Coronary artery (tissue), 2 donors: Measurements from ENCODE around the gene CDH24.

Experiments
- DNase-seq: peaks from one replicate; pipeline ENCODE4 v3.0.0-alpha.2; 2017; ENCODE audit warnings: low spot score
- H3K27ac ChIP-seq, 2 donors: fragments of 200-600 bp; sonication (generic); one replicate each; pipeline ENCODE4 v1.5.1; 2016 to 2019
- H3K4me3 ChIP-seq: fragments of 200-600 bp; sonication (generic); 2 replicates; pipeline ENCODE4 v1.5.1; 2016; ENCODE audit warnings: mild to moderate bottlenecking, moderate library complexity
- TF ChIP-seq, protein P1 (sequence below): fragments of 200-600 bp; sonication (generic); IDR thresholded peaks from one replicate; pipeline ENCODE4 v1.5.1; 2019; ENCODE audit warnings: antibody characterized with exemption

Gene CDH24

DNA sequence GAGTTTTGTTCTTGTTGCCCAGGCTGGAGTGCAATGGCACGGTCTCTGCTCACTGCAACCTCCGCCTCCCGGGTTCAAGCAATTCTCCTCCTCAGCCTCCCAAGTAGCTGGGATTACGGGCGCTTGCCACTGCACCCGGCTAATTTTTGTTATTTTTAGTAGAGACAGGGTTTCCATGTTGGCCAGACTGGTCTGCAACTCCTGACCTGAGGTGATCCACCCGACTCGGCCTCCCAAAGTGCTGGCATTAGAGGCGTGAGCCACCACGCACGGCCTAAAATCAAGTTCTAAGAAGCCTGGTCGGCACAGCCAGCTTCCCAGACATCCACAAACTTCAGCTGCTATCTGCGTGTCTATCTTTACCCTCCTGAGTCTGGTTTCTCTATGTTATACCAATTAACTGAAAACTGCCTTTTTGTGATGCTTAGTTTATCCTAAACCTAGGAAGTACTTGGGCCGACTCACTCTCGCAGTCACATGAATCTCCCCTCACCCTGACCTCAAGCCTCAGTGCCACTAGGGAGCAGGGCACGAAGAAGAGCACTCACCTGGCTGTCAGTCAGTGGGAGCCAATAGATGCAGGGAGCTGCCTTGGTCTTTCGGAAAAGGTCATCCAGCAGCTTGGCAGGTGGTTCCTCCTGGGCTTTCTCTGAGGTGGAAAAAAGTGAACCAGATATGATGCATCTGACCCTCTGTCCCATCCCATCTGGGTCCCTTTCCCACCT is 3.4 kb upstream of the CDH24 start:
- no peak overlapping the region for H3K4me3 ChIP-seq
- peak; percentile 71 for DNase-seq
- no peak overlapping the region for H3K27ac ChIP-seq
- TF ChIP-seq, protein P1, sequence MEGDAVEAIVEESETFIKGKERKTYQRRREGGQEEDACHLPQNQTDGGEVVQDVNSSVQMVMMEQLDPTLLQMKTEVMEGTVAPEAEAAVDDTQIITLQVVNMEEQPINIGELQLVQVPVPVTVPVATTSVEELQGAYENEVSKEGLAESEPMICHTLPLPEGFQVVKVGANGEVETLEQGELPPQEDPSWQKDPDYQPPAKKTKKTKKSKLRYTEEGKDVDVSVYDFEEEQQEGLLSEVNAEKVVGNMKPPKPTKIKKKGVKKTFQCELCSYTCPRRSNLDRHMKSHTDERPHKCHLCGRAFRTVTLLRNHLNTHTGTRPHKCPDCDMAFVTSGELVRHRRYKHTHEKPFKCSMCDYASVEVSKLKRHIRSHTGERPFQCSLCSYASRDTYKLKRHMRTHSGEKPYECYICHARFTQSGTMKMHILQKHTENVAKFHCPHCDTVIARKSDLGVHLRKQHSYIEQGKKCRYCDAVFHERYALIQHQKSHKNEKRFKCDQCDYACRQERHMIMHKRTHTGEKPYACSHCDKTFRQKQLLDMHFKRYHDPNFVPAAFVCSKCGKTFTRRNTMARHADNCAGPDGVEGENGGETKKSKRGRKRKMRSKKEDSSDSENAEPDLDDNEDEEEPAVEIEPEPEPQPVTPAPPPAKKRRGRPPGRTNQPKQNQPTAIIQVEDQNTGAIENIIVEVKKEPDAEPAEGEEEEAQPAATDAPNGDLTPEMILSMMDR: no peak

DNA sequence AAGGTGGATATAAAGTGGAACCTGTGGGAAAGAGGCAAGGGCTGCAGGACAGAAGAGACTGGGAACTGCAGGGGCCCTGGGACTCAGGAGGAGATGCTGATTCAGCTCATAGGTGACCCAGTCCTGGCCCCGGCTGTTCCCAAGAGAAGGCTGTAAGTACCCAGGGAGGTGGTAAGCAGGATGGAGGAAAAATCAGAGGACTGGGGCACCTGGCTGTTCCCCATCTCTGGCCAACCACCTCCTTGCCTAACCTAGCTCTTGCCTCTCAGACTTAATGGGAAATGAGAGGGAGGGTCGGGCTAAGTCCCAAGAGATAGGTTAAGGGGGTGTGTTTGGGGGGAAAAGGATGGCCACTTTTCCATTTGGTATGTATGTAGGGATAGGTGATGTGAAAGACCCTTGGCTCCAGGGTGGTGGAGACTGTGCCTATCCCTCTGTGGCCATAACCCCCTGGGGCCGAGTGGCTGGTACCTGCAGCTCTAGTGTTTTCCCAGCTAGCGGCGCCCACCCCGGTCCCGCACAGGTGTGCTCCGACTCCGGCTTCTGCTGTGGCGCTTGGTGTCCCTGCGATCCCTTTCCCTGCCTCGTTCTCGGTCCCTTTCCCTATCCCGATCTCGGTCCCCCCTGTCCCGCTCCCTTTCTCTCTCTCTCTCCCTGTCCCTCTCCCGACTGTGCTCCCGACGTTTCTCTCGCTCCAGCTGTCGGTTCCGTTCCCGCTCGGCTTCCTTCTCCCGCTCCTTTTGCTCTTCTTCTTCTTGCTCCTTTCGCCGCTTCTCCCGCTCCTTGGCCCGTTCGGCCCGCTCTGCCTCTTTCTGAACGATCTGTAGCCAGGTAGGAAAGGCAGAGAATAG is 1.6 kb upstream of the CDH24 start:
- no peak for DNase-seq
- TF ChIP-seq, protein P1: no peak
- H3K4me3 ChIP-seq: no peak overlapping the region
- no peak overlapping the region for H3K27ac ChIP-seq

- peak; percentile 86 for DNase-seq
- TF ChIP-seq, protein P1: peak; percentile 96
- Histone ChIP-seq H3K4me3 (peak overlapping the region; percentile 82), H3K27ac (peak overlapping the region; percentile 33 to 85)
Measured at GRCh38 chr14:23057757-23058653, 685 bp upstream of the CDH24 start.

DNA sequence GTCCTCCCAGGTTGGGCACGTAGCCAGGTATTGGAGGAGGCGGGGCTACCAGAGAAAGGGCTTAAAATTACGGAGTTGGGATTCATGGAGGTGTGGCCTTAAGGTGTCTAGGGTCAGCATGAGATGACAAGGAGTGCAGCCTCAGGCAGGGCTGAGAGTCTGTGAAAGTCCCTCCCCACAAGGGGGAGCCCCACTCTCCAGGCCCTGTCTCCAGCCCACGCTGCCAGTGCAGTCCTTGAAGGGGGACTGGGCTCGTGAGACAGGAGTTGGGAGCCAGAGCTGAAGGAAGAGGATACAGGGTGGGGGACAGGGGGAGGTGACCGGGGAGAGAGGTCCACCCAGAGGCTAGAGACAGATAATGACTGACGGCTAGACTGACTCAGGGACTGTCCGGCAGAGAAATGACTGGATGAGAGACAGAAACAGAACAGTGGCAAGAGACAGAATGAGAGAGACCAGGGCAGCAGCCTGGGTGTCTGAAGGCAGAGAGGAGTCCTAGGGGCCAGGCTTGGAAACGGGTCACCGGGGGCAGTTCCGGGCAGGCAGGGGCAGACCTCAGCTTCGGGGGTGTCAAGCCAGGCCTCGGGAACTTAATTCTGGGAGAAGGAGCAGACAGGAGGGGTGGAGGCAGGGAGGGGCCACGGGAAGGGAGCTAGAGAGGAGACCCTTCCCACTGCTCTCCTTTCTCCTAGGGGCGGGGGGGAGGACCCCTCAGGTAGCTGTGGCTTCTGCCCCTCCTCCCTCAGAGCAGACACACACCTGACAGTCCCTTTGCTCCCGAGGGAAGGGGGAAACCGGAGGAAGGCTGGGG is 970 bp downstream of the CDH24 start:
- TF ChIP-seq, protein P1: peak; percentile 25
- peak overlapping the region; percentile 82 for H3K4me3 ChIP-seq
- DNase-seq: no peak
- no peak overlapping the region for H3K27ac ChIP-seq

DNA sequence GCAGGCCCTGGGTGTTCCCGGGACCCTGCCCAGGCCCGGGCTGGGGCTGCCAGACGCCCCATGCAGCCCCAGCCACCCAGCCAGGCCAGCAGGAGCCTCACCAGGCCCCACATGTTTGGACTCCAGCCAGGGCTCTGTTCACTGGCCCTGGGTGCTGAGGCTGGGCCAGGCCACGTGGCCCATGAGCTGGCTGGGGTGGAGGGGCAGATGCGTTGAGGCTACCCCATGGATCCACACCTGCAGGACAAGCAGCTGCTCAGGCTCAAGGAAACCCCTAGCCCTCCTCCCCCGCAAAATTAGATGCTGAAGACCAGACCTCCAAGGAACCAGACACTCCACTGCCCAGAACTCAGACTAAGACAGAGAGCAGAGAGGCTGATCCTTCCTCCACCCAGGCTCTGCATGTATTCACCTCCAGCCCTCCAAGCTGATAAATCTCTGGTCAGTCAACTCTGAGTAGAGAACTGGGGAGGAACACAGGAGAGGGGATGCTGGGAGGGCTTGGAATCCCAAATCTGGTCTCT is 1.6 kb downstream of the CDH24 start:
- Histone ChIP-seq H3K27ac (no peak overlapping the region), H3K4me3 (no peak overlapping the region)
- DNase-seq: no peak
- TF ChIP-seq, protein P1: no peak

GRCh38 chr14:23055147-23055550 is 2.2 kb downstream of the CDH24 start:
- no peak overlapping the region for H3K4me3 ChIP-seq
- DNase-seq: no peak
- no peak overlapping the region for H3K27ac ChIP-seq
- TF ChIP-seq, protein P1: no peak
